Activated naive CD8-positive, alpha-beta T cell treated with anti-CD3 and anti-CD28 coated beads, Interleukin-2, amount 50 U/mL, for 16 hours (primary cell): ENCODE results near the gene EIF2B2.

Experiments used
- DNase-seq: peaks from one replicate; pipeline ENCODE4 v3.0.0-alpha.2; 2020; ENCODE audit warnings: low read depth, low spot score

Gene EIF2B2

GRCh38 chr14:75042035-75042434 lies 39.3 kb downstream of the EIF2B2 start:
- no peak for DNase-seq

GRCh38 chr14:75044322-75044721 lies 41.6 kb downstream of the EIF2B2 start:
- no peak for DNase-seq

GRCh38 chr14:75044752-75045151 lies 42.0 kb downstream of the EIF2B2 start:
- no peak for DNase-seq

- DNase-seq: no peak
These were observed 43.6 kb downstream of the EIF2B2 start for GRCh38 chr14:75046275-75046674.

GRCh38 chr14:75046899-75047298 lies 44.2 kb downstream of the EIF2B2 start:
- DNase-seq: no peak

GRCh38 chr14:75047506-75047905 lies 44.8 kb downstream of the EIF2B2 start:
- DNase-seq: no peak

GRCh38 chr14:75048101-75048500 lies 45.4 kb downstream of the EIF2B2 start:
- no peak for DNase-seq

- DNase-seq: no peak
These were observed 46.4 kb downstream of the EIF2B2 start for GRCh38 chr14:75049136-75049535.

- no peak for DNase-seq
These were observed 47.0 kb downstream of the EIF2B2 start for GRCh38 chr14:75049731-75050201.

GRCh38 chr14:75050852-75051555 lies 48.3 kb downstream of the EIF2B2 start, which contains the start of gene MLH3:
Gene MLH3 (minus strand): TSS chr14:75051467. CDS start chr14:75049655, 1,812 bp downstream.
- peak; percentile 42 for DNase-seq

GRCh38 chr14:75051556-75051899 lies 48.8 kb downstream of the EIF2B2 start:
- no peak for DNase-seq

- DNase-seq: no peak
These were observed 50.9 kb downstream of the EIF2B2 start for GRCh38 chr14:75053396-75054291.

GRCh38 chr14:75054421-75054820 lies 51.7 kb downstream of the EIF2B2 start:
- no peak for DNase-seq

GRCh38 chr14:75059642-75060041 lies 56.9 kb downstream of the EIF2B2 start:
- no peak for DNase-seq

GRCh38 chr14:75060420-75060819 lies 57.7 kb downstream of the EIF2B2 start:
- no peak for DNase-seq
